CD14-positive monocyte (primary cell): ENCODE measurements around the gene TEX48. TPM values are rescaled to one million over a fixed set of nuclear protein-coding genes. Genes with fewer than 3 reads are reported as not detected.

ENCODE experiments used
- DNase-seq, 3 donors: peaks; one replicate each; pipeline ENCODE4 v3.0.0-alpha.2; 2011 to 2022
- H2AFZ ChIP-seq: 2 replicates; pipeline ENCODE4 v1.6.0; 2012; ENCODE audit warnings: mild to moderate bottlenecking, low read depth, low read length, inconsistent platforms; ENCODE audit not compliant: insufficient read depth, poor library complexity, severe bottlenecking
- H3K27ac ChIP-seq, 2 donors: 1 replicate in 1 of 2; 2 replicates in 1 of 2; pipeline ENCODE4 v1.5.1; 2012 to 2013; ENCODE audit warnings: low read length in 2 of 2, control low read depth in 1 of 2, inconsistent platforms in 1 of 2, low read depth in 1 of 2, mild to moderate bottlenecking in 1 of 2
- H3K27me3 ChIP-seq, 2 donors: one replicate each; pipeline versions ENCODE4 v1.6.0 to v1.6.1; 2011 to 2013; ENCODE audit warnings: low read length in 2 of 2; ENCODE audit not compliant: control insufficient read depth in 2 of 2, insufficient read depth in 2 of 2
- H3K36me3 ChIP-seq, 2 donors: replicated peaks in 1 of 2; 1 replicate in 1 of 2; 2 replicates in 1 of 2; pipeline versions ENCODE4 v1.5.1 to v1.6.1; 2012 to 2013; ENCODE audit warnings: low read length in 2 of 2, control low read depth in 1 of 2, inconsistent platforms in 1 of 2, mild to moderate bottlenecking in 1 of 2; ENCODE audit not compliant: insufficient read depth in 2 of 2, control insufficient read depth in 1 of 2
- H3K4me1 ChIP-seq, 2 donors: 1 replicate in 1 of 2; 2 replicates in 1 of 2; pipeline versions ENCODE4 v1.5.1 to v1.6.1; 2012 to 2013; ENCODE audit warnings: low read length in 2 of 2, control low read depth in 1 of 2, inconsistent platforms in 1 of 2, mild to moderate bottlenecking in 1 of 2, moderate library complexity in 1 of 2; ENCODE audit not compliant: insufficient read depth in 2 of 2, control insufficient read depth in 1 of 2
- H3K4me2 ChIP-seq: replicated peaks from 2 replicates; pipeline ENCODE3; 2012; ENCODE audit warnings: low read length, moderate library complexity, mild to moderate bottlenecking; ENCODE audit not compliant: poor library complexity, severe bottlenecking; ENCODE audit errors: extremely low read depth
- H3K4me3 ChIP-seq, 3 experiments: fragments of 200-600 bp in 1 of 3; sonication (generic) in 1 of 3; replicated peaks in 1 of 3; 1 replicate in 2 of 3; 2 replicates in 1 of 3; pipeline ENCODE4 v1.5.1; 2011 to 2013; ENCODE audit warnings: low read length in 3 of 3, mild to moderate bottlenecking in 3 of 3, control low read depth in 2 of 3, low read depth in 2 of 3, inconsistent platforms in 1 of 3, moderate library complexity in 1 of 3
- H3K79me2 ChIP-seq: 2 replicates; pipeline ENCODE4 v1.6.0; 2012; ENCODE audit warnings: mild to moderate bottlenecking, control low read depth, inconsistent platforms, low read length, moderate library complexity; ENCODE audit not compliant: insufficient read depth
- H3K9ac ChIP-seq: 2 replicates; pipeline ENCODE4 v1.6.0; 2017; ENCODE audit warnings: low read length, mild to moderate bottlenecking; ENCODE audit not compliant: insufficient read depth, poor library complexity, severe bottlenecking
- H3K9me3 ChIP-seq, 2 donors: replicated peaks in 1 of 2; 1 replicate in 1 of 2; 2 replicates in 1 of 2; pipeline versions ENCODE4 v1.5.1 to v1.6.1; 2012 to 2013; ENCODE audit warnings: low read length in 2 of 2, control low read depth in 1 of 2; ENCODE audit not compliant: control insufficient read depth in 1 of 2, insufficient read depth in 1 of 2
- H4K20me1 ChIP-seq: 2 replicates; pipeline ENCODE4 v1.6.0; 2012; ENCODE audit warnings: mild to moderate bottlenecking, low read length, control low read depth, moderate library complexity; ENCODE audit not compliant: insufficient read depth
- H3K27ac Mint-ChIP-seq, 7 donors: one replicate each; pipeline ENCODE4 v1.8.0; 2020; ENCODE audit warnings: mild to moderate bottlenecking in 7 of 7, mixed read lengths in 7 of 7, moderate library complexity in 6 of 7, inconsistent platforms in 2 of 7
- H3K27me3 Mint-ChIP-seq, 3 donors: one replicate each; pipeline ENCODE4 v1.8.0; 2021 to 2022; ENCODE audit warnings: low read depth in 3 of 3, mild to moderate bottlenecking in 3 of 3, mixed read lengths in 3 of 3, moderate library complexity in 3 of 3, inconsistent platforms in 1 of 3
- H3K36me3 Mint-ChIP-seq, 2 donors: one replicate each; pipeline ENCODE4 v1.8.0; 2020; ENCODE audit warnings: mixed read lengths in 2 of 2, inconsistent platforms in 1 of 2, mild to moderate bottlenecking in 1 of 2
- H3K4me1 Mint-ChIP-seq: one replicate; pipeline ENCODE4 v1.8.0; 2020; ENCODE audit warnings: mild to moderate bottlenecking, mixed read lengths
- H3K4me3 Mint-ChIP-seq, 2 donors: one replicate each; pipeline ENCODE4 v1.8.0; 2020; ENCODE audit warnings: mild to moderate bottlenecking in 2 of 2, mixed read lengths in 2 of 2, moderate library complexity in 1 of 2
- H3K9me3 Mint-ChIP-seq, 7 donors: one replicate each; pipeline ENCODE4 v1.8.0; 2020 to 2022; ENCODE audit warnings: mixed read lengths in 7 of 7, mild to moderate bottlenecking in 6 of 7, moderate library complexity in 6 of 7, inconsistent platforms in 2 of 7
- WGBS: methylation state at CpG from one replicate; pipeline ENCODE4 v1.1.5; 2013; ENCODE audit warnings: missing lambda C conversion rate; ENCODE audit not compliant: insufficient coverage; 5-methylcytosine and 5-hydroxymethylcytosine counted together
- intact Hi-C, 2 donors: fragments of 100-400 bp; cut with micrococcal nuclease; formaldehyde crosslinking; loops; one replicate each; pipeline versions ENCODE4 v1.15.0 to v1.15.1; 2023
- polyA plus RNA-seq, 3 donors: library from polyadenylated mRNA; depleted of rRNA in 1 of 3; unstranded in 2 of 3; stranded (reverse) in 1 of 3; fragments of 300-500 nt in 2 of 3; fragments of >200 nt in 1 of 3; fragmentation: Illumina TruSeq in 2 of 3; gene quantifications; 1 replicate in 2 of 3; 2 replicates in 1 of 3; pipeline ENCODE4 v1.2.3, GENCODE V29; 2012 to 2021
- TF ChIP-seq, protein P1 (sequence below): fragments of 200-600 bp; IDR thresholded peaks from one replicate; pipeline ENCODE4 v1.8.0; 2022; ENCODE audit warnings: antibody characterized with exemption, mild to moderate bottlenecking

TEX48 gene
- polyA plus RNA-seq, 3 donors, result not detected

DNA sequence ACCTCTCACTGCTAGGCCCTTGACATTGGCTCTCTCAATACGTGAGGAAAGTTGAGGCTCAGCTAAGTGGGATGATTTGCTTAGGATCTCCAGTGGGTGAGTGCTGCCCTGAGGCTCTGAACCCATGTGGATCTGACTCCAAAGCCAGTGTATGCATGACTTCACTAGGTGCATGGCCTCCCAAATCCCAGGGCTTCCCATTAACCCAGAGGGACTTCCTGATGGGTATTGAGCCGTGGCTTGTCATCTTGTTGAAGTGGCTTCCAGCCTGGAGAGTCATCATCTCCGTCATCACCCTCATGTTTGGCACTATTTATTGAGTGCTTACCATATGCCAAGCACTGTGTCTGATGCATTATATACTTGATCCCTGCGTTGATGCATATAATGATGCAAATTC, 37.3 kb upstream of the TEX48 start:
- no peaks in the 10 kb centered on the region for H4K20me1 ChIP-seq
- H3K27ac Mint-ChIP-seq, result no peak overlapping the region
- TF ChIP-seq, protein P1, sequence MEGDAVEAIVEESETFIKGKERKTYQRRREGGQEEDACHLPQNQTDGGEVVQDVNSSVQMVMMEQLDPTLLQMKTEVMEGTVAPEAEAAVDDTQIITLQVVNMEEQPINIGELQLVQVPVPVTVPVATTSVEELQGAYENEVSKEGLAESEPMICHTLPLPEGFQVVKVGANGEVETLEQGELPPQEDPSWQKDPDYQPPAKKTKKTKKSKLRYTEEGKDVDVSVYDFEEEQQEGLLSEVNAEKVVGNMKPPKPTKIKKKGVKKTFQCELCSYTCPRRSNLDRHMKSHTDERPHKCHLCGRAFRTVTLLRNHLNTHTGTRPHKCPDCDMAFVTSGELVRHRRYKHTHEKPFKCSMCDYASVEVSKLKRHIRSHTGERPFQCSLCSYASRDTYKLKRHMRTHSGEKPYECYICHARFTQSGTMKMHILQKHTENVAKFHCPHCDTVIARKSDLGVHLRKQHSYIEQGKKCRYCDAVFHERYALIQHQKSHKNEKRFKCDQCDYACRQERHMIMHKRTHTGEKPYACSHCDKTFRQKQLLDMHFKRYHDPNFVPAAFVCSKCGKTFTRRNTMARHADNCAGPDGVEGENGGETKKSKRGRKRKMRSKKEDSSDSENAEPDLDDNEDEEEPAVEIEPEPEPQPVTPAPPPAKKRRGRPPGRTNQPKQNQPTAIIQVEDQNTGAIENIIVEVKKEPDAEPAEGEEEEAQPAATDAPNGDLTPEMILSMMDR, result no peak
- intact Hi-C loops, result no loop called here
- H3K4me1 Mint-ChIP-seq, result no peaks in the 10 kb centered on the region
- H3K4me3 Mint-ChIP-seq, result no peak overlapping the region
- no peaks in the 10 kb centered on the region for H3K79me2 ChIP-seq
- no peak overlapping the region for H3K4me3 ChIP-seq
- no peaks in the 10 kb centered on the region for H3K36me3 ChIP-seq
- peaks cover 6 to 15% (median 13%) of the 10 kb centered on the region in 3 donors for H3K27me3 Mint-ChIP-seq
- H3K9me3 Mint-ChIP-seq, result peaks cover 0 to 5% (median 0%) of the 10 kb centered on the region in 7 donors
- H2AFZ ChIP-seq, result no peak overlapping the region
- no peak overlapping the region for H3K4me2 ChIP-seq
- no peak overlapping the region for H3K27ac ChIP-seq
- 100% methylated on average over 1 of the region's 4 CpGs for WGBS
- H3K9ac ChIP-seq, result no peak overlapping the region
- H3K4me1 ChIP-seq, result no peaks in the 10 kb centered on the region
- no peaks in the 10 kb centered on the region for H3K27me3 ChIP-seq
- H3K36me3 Mint-ChIP-seq, result no peaks in the 10 kb centered on the region
- no peak for DNase-seq
- no peaks in the 10 kb centered on the region for H3K9me3 ChIP-seq

DNA sequence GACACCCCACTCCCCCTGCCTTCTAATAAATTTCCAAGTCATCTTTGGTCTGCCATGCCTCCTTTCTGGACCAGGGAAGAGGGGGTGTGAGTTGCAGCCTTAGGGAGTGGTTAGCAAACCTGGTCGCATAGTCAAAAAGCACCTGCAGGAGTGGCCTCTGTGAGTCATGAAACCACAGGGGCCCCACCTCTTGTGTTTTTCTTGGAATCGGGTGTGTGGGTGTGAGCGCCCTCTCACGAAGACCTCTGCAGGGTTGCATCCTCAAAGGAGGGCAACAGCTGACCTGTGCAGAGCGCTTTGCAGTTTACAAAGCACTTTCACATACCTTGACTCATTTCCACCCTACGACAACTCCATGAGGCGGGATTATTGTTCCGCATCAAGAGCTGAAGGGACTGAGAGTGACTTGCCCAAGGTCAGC, 36.8 kb upstream of the TEX48 start:
- Mint-ChIP-seq H3K36me3 (no peaks in the 10 kb centered on the region), H3K9me3 (peaks cover 0 to 5% (median 0%) of the 10 kb centered on the region in 7 donors), H3K27me3 (peaks cover 6 to 14% (median 13%) of the 10 kb centered on the region in 3 donors), H3K4me1 (no peaks in the 10 kb centered on the region), H3K4me3 (no peak overlapping the region), H3K27ac (peak overlapping the region in 1 of 7 donors; percentile 25)
- no peak overlapping the region for H3K27ac ChIP-seq
- H3K36me3 ChIP-seq, result no peaks in the 10 kb centered on the region
- H3K4me3 ChIP-seq, result no peak overlapping the region
- H2AFZ ChIP-seq, result no peak overlapping the region
- intact Hi-C loops, result no loop called here
- H3K9ac ChIP-seq, result no peak overlapping the region
- no peak overlapping the region for H3K4me2 ChIP-seq
- no peaks in the 10 kb centered on the region for H3K79me2 ChIP-seq
- H3K4me1 ChIP-seq, result no peaks in the 10 kb centered on the region
- H3K9me3 ChIP-seq, result no peaks in the 10 kb centered on the region
- H3K27me3 ChIP-seq, result no peaks in the 10 kb centered on the region
- no peak for DNase-seq
- H4K20me1 ChIP-seq, result no peaks in the 10 kb centered on the region
- 89% methylated on average over 4 of the region's 8 CpGs for WGBS
- TF ChIP-seq, protein P1, result no peak
